ENCODE measurements around the gene ALLC. TPM values are rescaled to one million over a fixed set of nuclear protein-coding genes. Genes with fewer than 3 reads are reported as not detected.
"Not testable (repeated sequence)": the region's sequence is repeated elsewhere in the genome, so short reads cannot be mapped to it uniquely, and the experiment has no call there.

The ALLC gene
- polyA plus RNA-seq, 1 experiment, result not detected

GRCh38 chr2:3617198-3617890 lies 40.7 kb upstream of the ALLC start:
- ChIA-PET CTCF (no interaction called here), POLR2A (interaction anchor here (0.6 kb wide), 1 partner anchor 32 kb away, joined by 3 read pairs; no protein-coding TSS in a partner anchor)
- TF ChIP-seq CTCF (IDR thresholded peaks at IDR 0.05; ENCODE audit: low read depth, low read length), result no peak
- Histone ChIP-seq H3K27ac (ENCODE audit: low read depth, low read length) (no peak overlapping the region), H3K27me3 (ENCODE audit: control insufficient read depth, insufficient read depth, low read length) (peaks cover 8% of the 10 kb centered on the region), H3K4me3 (ENCODE audit: low read depth, low read length) (no peak overlapping the region), H3K9me3 (ENCODE audit: control insufficient read depth, insufficient read depth, low read length) (peaks cover 22% of the 10 kb centered on the region)
- no peak for DNase-seq (ENCODE audit: low read depth, low spot score)

GRCh38 chr2:3618367-3618766 lies 39.6 kb upstream of the ALLC start:
- Histone ChIP-seq H3K27ac (ENCODE audit: low read depth, low read length) (no peak overlapping the region), H3K9me3 (ENCODE audit: control insufficient read depth, insufficient read depth, low read length) (peaks cover 13% of the 10 kb centered on the region), H3K4me3 (ENCODE audit: low read depth, low read length) (no peak overlapping the region), H3K27me3 (ENCODE audit: control insufficient read depth, insufficient read depth, low read length) (peaks cover 8% of the 10 kb centered on the region)
- DNase-seq (ENCODE audit: low read depth, low spot score), result no peak
- TF ChIP-seq CTCF (IDR thresholded peaks at IDR 0.05; ENCODE audit: low read depth, low read length), result no peak
- ChIA-PET CTCF (no interaction called here), POLR2A (interaction anchor here (0.6 kb wide), 1 partner anchor 33 kb away, joined by 3 read pairs; no protein-coding TSS in a partner anchor)

- no peak overlapping the region for H3K4me3 ChIP-seq (ENCODE audit: low read depth, low read length)
- H3K27ac ChIP-seq (ENCODE audit: low read depth, low read length), result no peak overlapping the region
- peaks cover 10% of the 10 kb centered on the region for H3K27me3 ChIP-seq (ENCODE audit: control insufficient read depth, insufficient read depth, low read length)
- TF ChIP-seq CTCF (IDR thresholded peaks at IDR 0.05; ENCODE audit: low read depth, low read length), result no peak
- ChIA-PET POLR2A (no interaction called here), CTCF (no interaction called here)
- peaks cover 14% of the 10 kb centered on the region for H3K9me3 ChIP-seq (ENCODE audit: control insufficient read depth, insufficient read depth, low read length)
- DNase-seq (ENCODE audit: low read depth, low spot score), result no peak
These were observed 39.0 kb upstream of the ALLC start for GRCh38 chr2:3619033-3619432.

GRCh38 chr2:3619661-3620060 lies 38.3 kb upstream of the ALLC start:
- Histone ChIP-seq H3K27me3 (ENCODE audit: control insufficient read depth, insufficient read depth, low read length) (peaks cover 11% of the 10 kb centered on the region), H3K9me3 (ENCODE audit: control insufficient read depth, insufficient read depth, low read length) (peaks cover 16% of the 10 kb centered on the region)
- H3K27ac ChIP-seq (ENCODE audit: low read depth, low read length); POLR2A ChIA-PET; H3K4me3 ChIP-seq (ENCODE audit: low read depth, low read length); DNase-seq (ENCODE audit: low read depth, low spot score): not testable (repeated sequence)
- CTCF ChIA-PET, result interaction anchor here (0.6 kb wide), 1 partner anchor 15 kb away, joined by 3 read pairs; no protein-coding TSS in a partner anchor

- TF ChIP-seq CTCF (IDR thresholded peaks at IDR 0.05; ENCODE audit: low read depth, low read length), result no peak
These were observed 37.2 kb upstream of the ALLC start for GRCh38 chr2:3620834-3621233.

More at GRCh38 chr2:3620834-3621233, 37.2 kb upstream of the ALLC start:
- no peak overlapping the region for H3K27ac ChIP-seq (ENCODE audit: low read depth, low read length)
- ChIA-PET CTCF (no interaction called here), POLR2A (no interaction called here)
- DNase-seq (ENCODE audit: low read depth, low spot score), result no peak
- peaks cover 11% of the 10 kb centered on the region for H3K27me3 ChIP-seq (ENCODE audit: control insufficient read depth, insufficient read depth, low read length)
- no peak overlapping the region for H3K4me3 ChIP-seq (ENCODE audit: low read depth, low read length)
- H3K9me3 ChIP-seq (ENCODE audit: control insufficient read depth, insufficient read depth, low read length), result peaks cover 14% of the 10 kb centered on the region

All from AG04450 (cell line).